Measurements from ENCODE around the gene KCNS1.
"Not testable (repeated sequence)": the region's sequence is repeated elsewhere in the genome, so short reads cannot be mapped to it uniquely, and the experiment has no call there.

Gene KCNS1

GRCh38 chr20:45100563-45101245, at the start of gene KCNS1:
KCNS1 (minus strand) TSS chr20:45101127; CDS start chr20:45099236, 1,891 bp downstream.
- DNase-seq: peak in 1 of 56 donors; percentile 20

GRCh38 chr20:45149062-45149461, 48.1 kb upstream of the KCNS1 start:
- DNase-seq: no peak

- DNase-seq: no peak
Measured at GRCh38 chr20:45140836-45141235, 39.9 kb upstream of the KCNS1 start.

- DNase-seq: not testable (repeated sequence)
Measured at GRCh38 chr20:45139733-45140375, 38.9 kb upstream of the KCNS1 start.

- DNase-seq: peak in 4 of 56 donors; percentile 1 to 18 (median 2)
Measured at GRCh38 chr20:45138561-45139300, 37.8 kb upstream of the KCNS1 start.

- DNase-seq: no peak
Measured at GRCh38 chr20:45136911-45137310, 36.0 kb upstream of the KCNS1 start.

GRCh38 chr20:45128099-45128498, 27.2 kb upstream of the KCNS1 start:
- DNase-seq: no peak

- no peak for DNase-seq
Measured at GRCh38 chr20:45124365-45124764, 23.4 kb upstream of the KCNS1 start, which contains the start of gene WFDC12. WFDC12 (minus strand) TSS chr20:45124465; CDS start chr20:45124447, 18 bp downstream.

GRCh38 chr20:45121388-45121787, 20.5 kb upstream of the KCNS1 start:
- DNase-seq: no peak

GRCh38 chr20:45119556-45120266, 18.8 kb upstream of the KCNS1 start:
- no peak for DNase-seq

- no peak for DNase-seq
Measured at GRCh38 chr20:45118028-45118427, 17.1 kb upstream of the KCNS1 start.

- DNase-seq: no peak
Measured at GRCh38 chr20:45117581-45117980, 16.7 kb upstream of the KCNS1 start.

GRCh38 chr20:45115829-45116228, 14.9 kb upstream of the KCNS1 start:
- no peak for DNase-seq

- no peak for DNase-seq
Measured at GRCh38 chr20:45115386-45115774, 14.5 kb upstream of the KCNS1 start.

GRCh38 chr20:45114465-45115385, 13.8 kb upstream of the KCNS1 start, which contains the start of gene WFDC5:
WFDC5 (minus strand) TSS chr20:45115174; CDS start chr20:45115083, 91 bp downstream.
- no peak for DNase-seq

GRCh38 chr20:45113865-45114264, 12.9 kb upstream of the KCNS1 start:
- DNase-seq: no peak

GRCh38 chr20:45112754-45113153, 11.8 kb upstream of the KCNS1 start:
- no peak for DNase-seq

GRCh38 chr20:45111799-45112471, 11.0 kb upstream of the KCNS1 start:
- DNase-seq: peak in 1 of 56 donors; percentile 12

- DNase-seq: no peak
Measured at GRCh38 chr20:45111285-45111684, 10.4 kb upstream of the KCNS1 start.

GRCh38 chr20:45110301-45110700, 9.4 kb upstream of the KCNS1 start:
- no peak for DNase-seq

Measured in amygdala (tissue), 56 donors.